ENCODE data around the gene DLGAP1. TPM values are rescaled to one million over a fixed set of nuclear protein-coding genes. Genes with fewer than 3 reads are reported as not detected.

Gene DLGAP1
- total and polyA plus RNA-seq, 10 of the 15 experiments (the other 5 are each of a cell fraction or from before 2014, with no cell fraction given), result 0.23 to 27.6 (median 1.9) TPM

DNA sequence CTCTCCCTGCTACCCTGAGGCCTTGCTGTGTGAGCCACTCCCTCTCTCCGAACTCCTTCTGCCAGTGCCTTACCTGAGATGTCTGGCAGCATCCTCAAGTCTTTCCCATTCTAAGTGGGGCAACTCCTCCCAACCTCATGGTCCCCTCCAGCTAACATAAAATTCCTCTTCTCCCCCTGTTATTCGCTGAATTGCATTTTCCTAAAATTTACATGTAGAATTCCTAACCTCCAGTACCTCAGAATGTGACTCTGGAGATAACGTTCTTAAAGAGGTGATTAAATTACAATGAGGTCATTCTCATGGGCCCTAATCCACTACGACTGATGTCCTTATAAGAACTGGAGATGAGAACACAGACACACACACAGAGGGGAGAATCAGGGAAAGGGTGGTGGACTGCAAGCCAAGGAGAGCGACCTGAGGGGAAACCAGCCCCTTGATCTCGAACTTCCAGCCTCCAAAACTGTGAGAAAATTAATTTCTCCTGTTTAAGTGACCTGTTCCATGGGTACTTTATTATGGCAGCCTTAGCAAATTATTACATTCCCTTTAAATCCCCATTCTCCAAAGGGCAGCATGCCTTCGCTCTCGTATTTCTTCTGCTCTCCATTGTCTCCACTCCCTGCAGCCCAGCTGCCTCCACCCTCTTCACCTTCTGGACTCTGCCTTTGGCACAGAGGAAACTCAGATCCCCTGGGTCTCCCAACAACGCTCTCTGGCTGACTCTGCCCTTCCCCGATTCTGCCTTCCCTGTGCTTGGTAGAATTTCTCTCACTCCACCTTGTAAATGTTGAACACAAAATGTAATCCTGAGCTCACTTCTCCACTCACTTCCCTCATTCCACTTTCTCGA is 934.6 kb downstream of the DLGAP1 start:
- Histone ChIP-seq H3K4me1 (ENCODE audit: control insufficient read depth, insufficient read depth, low read length) (no peaks in the 10 kb centered on the region; the same call in 1 of the 2 replicates), H3K4me2 (ENCODE audit: control insufficient read depth, insufficient read depth) (no peak overlapping the region), H3K36me3 (ENCODE audit: control insufficient read depth in 2 of 2, insufficient read depth in 2 of 2, low read length in 1 of 2) (no peaks in the 10 kb centered on the region), H3K9me3 (replicated peaks; ENCODE audit: control insufficient read depth, insufficient read depth, low read length) (peaks cover 7% of the 10 kb centered on the region; the same call in 2 of the 3 replicates), H2AFZ (ENCODE audit: control insufficient read depth, low read depth, low read length) (no peak overlapping the region), H3K79me2 (ENCODE audit: control insufficient read depth, insufficient read depth, low read length) (no peaks in the 10 kb centered on the region), H3K9ac (ENCODE audit: control insufficient read depth, insufficient read depth, low read length) (no peak overlapping the region), H3K27ac (ENCODE audit: control insufficient read depth, insufficient read depth) (no peak overlapping the region), H3K4me3 (no peak overlapping the region), H3K27me3 (replicated peaks in 1 of 2; ENCODE audit: control insufficient read depth in 2 of 2, insufficient read depth in 2 of 2, low read length in 1 of 2) (no peaks in the 10 kb centered on the region), H4K20me1 (ENCODE audit: control insufficient read depth, insufficient read depth) (no peaks in the 10 kb centered on the region)
- no peak for TF ChIP-seq BCL11A (IDR thresholded peaks at IDR 0.05; ENCODE audit: low read depth, low read length)
- TF ChIP-seq NRF1 (conservative IDR thresholded peaks at IDR 0.05; ENCODE audit: low read depth, low read length), result no peak
- TF ChIP-seq MYB (IDR thresholded peaks at IDR 0.05; ENCODE audit: borderline replicate concordance, low read depth, low read length), result no peak
- TF ChIP-seq SIN3A (IDR thresholded peaks at IDR 0.05; ENCODE audit: low read depth, low read length), result no peak
- TF ChIP-seq, protein P1, sequence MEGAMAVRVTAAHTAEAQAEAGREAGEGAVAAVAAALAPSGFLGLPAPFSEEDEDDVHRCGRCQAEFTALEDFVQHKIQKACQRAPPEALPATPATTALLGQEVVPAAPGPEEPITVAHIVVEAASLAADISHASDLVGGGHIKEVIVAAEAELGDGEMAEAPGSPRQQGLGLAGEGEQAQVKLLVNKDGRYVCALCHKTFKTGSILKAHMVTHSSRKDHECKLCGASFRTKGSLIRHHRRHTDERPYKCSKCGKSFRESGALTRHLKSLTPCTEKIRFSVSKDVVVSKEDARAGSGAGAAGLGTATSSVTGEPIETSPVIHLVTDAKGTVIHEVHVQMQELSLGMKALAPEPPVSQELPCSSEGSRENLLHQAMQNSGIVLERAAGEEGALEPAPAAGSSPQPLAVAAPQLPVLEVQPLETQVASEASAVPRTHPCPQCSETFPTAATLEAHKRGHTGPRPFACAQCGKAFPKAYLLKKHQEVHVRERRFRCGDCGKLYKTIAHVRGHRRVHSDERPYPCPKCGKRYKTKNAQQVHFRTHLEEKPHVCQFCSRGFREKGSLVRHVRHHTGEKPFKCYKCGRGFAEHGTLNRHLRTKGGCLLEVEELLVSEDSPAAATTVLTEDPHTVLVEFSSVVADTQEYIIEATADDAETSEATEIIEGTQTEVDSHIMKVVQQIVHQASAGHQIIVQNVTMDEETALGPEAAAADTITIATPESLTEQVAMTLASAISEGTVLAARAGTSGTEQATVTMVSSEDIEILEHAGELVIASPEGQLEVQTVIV (IDR thresholded peaks at IDR 0.05; ENCODE audit: borderline replicate concordance, partially characterized antibody), result no peak
- TF ChIP-seq SMAD5 (IDR thresholded peaks at IDR 0.05; ENCODE audit: low read depth), result no peak
- TF ChIP-seq NR2C2 (IDR thresholded peaks at IDR 0.05; ENCODE audit: borderline replicate concordance, control insufficient read depth, insufficient read length, low read depth), result no peak
- TF ChIP-seq, protein P2, sequence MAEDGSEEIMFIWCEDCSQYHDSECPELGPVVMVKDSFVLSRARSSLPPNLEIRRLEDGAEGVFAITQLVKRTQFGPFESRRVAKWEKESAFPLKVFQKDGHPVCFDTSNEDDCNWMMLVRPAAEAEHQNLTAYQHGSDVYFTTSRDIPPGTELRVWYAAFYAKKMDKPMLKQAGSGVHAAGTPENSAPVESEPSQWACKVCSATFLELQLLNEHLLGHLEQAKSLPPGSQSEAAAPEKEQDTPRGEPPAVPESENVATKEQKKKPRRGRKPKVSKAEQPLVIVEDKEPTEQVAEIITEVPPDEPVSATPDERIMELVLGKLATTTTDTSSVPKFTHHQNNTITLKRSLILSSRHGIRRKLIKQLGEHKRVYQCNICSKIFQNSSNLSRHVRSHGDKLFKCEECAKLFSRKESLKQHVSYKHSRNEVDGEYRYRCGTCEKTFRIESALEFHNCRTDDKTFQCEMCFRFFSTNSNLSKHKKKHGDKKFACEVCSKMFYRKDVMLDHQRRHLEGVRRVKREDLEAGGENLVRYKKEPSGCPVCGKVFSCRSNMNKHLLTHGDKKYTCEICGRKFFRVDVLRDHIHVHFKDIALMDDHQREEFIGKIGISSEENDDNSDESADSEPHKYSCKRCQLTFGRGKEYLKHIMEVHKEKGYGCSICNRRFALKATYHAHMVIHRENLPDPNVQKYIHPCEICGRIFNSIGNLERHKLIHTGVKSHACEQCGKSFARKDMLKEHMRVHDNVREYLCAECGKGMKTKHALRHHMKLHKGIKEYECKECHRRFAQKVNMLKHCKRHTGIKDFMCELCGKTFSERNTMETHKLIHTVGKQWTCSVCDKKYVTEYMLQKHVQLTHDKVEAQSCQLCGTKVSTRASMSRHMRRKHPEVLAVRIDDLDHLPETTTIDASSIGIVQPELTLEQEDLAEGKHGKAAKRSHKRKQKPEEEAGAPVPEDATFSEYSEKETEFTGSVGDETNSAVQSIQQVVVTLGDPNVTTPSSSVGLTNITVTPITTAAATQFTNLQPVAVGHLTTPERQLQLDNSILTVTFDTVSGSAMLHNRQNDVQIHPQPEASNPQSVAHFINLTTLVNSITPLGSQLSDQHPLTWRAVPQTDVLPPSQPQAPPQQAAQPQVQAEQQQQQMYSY (CRISPR knock-in tag; IDR thresholded peaks at IDR 0.05), result no peak
- TF ChIP-seq, protein P3, sequence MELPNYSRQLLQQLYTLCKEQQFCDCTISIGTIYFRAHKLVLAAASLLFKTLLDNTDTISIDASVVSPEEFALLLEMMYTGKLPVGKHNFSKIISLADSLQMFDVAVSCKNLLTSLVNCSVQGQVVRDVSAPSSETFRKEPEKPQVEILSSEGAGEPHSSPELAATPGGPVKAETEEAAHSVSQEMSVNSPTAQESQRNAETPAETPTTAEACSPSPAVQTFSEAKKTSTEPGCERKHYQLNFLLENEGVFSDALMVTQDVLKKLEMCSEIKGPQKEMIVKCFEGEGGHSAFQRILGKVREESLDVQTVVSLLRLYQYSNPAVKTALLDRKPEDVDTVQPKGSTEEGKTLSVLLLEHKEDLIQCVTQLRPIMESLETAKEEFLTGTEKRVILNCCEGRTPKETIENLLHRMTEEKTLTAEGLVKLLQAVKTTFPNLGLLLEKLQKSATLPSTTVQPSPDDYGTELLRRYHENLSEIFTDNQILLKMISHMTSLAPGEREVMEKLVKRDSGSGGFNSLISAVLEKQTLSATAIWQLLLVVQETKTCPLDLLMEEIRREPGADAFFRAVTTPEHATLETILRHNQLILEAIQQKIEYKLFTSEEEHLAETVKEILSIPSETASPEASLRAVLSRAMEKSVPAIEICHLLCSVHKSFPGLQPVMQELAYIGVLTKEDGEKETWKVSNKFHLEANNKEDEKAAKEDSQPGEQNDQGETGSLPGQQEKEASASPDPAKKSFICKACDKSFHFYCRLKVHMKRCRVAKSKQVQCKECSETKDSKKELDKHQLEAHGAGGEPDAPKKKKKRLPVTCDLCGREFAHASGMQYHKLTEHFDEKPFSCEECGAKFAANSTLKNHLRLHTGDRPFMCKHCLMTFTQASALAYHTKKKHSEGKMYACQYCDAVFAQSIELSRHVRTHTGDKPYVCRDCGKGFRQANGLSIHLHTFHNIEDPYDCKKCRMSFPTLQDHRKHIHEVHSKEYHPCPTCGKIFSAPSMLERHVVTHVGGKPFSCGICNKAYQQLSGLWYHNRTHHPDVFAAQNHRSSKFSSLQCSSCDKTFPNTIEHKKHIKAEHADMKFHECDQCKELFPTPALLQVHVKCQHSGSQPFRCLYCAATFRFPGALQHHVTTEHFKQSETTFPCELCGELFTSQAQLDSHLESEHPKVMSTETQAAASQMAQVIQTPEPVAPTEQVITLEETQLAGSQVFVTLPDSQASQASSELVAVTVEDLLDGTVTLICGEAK (IDR thresholded peaks at IDR 0.05; ENCODE audit: borderline replicate concordance), result no peak
- TF ChIP-seq CREM (IDR thresholded peaks at IDR 0.05; ENCODE audit: low read depth), result no peak
- WGBS (ENCODE audit: insufficient coverage, insufficient replicate concordance, low lambda C conversion rate, missing lambda C conversion rate), result 28% methylated on average over 11 of the region's 11 CpGs
- ChIA-PET RAD21 (ENCODE audit: unreplicated experiment) (no interaction called here), POLR2A (no interaction called here), CTCF (interaction anchor here (1.0 kb wide), 1 partner anchor 39 kb away, joined by 3 read pairs; no protein-coding TSS in a partner anchor), SMC1A (ENCODE audit: uncharacterized antibody, unreplicated experiment) (no interaction called here)
- in situ Hi-C loops (cut with MboI) (no loop called here), intact Hi-C loops (cut with micrococcal nuclease; ENCODE audit: unreplicated experiment) (no loop called here)
- BruUV-seq (replicated peaks), result no TSS peak
- DNase-seq (ENCODE audit: low read depth, low spot score), result no peak
- ATAC-seq, result no peak
- FAIRE-seq, result no peak
